HepG2 (cell line): ENCODE measurements around the gene LMX1B. TPM values are rescaled to one million over a fixed set of nuclear protein-coding genes. Genes with fewer than 3 reads are reported as not detected.

Experiments used
- ATAC-seq: fragments of 200-7000 bp; cut with Tn5 transposase; 3 replicates; pipeline ENCODE4 v1.9.1; 2020; ENCODE audit warnings: mild to moderate bottlenecking, moderate library complexity
- Bru-seq: library from RNA; stranded (reverse); fragments of 400-500 nt; gene quantifications from one replicate; lab custom pipeline; 2021; lab: Mats Ljungman, UMichigan
- BruChase-seq, 2 experiments: library from RNA; stranded (reverse); fragments of 400-500 nt; gene quantifications; one replicate each; lab custom pipeline; 2021; lab: Mats Ljungman, UMichigan
- BruUV-seq: library from RNA; stranded (reverse); fragments of 400-500 nt; replicated peaks from 2 replicates; lab custom pipeline; 2021; lab: Mats Ljungman, UMichigan
- CTCF ChIA-PET: fragments of 300-600 bp; formaldehyde crosslinking; extraction: SDS; loops from one replicate; lab custom pipeline; 2021; ENCODE audit warnings: low total read pairs, inconsistent platforms, low intra/inter-chr PET ratio; lab: Yijun Ruan, JAX
- POLR2A ChIA-PET: fragments of 350-600 bp; sonication (Branson Sonifier 250); formaldehyde crosslinking; loops from one replicate; lab custom pipeline; 2020; ENCODE audit warnings: antibody characterized with exemption, inconsistent platforms; lab: Yijun Ruan, JAX
- DNase-seq: peaks from one replicate; pipeline ENCODE4 v3.0.0-alpha.2; 2015; ENCODE audit warnings: low spot score
- FAIRE-seq: peaks from 3 replicates; lab custom pipeline; 2011; peaks lifted over from hg19 to GRCh38; lab: Jason Lieb, UNC
- H2AFZ ChIP-seq: one replicate; pipeline ENCODE4 v1.6.1; 2011; ENCODE audit warnings: low read length, inconsistent platforms
- H3K27ac ChIP-seq: fragments of 300-600 bp; 3 replicates; pipeline ENCODE4 v1.8.0; 2011; ENCODE audit warnings: mixed run types, mild to moderate bottlenecking, mixed read lengths, low read length, inconsistent platforms; ENCODE audit not compliant: insufficient read depth; ENCODE audit errors: extremely low read length
- H3K27me3 ChIP-seq, 2 experiments: fragments of 200-600 bp in 1 of 2; 2 replicates in 1 of 2; 3 replicates in 1 of 2; pipeline versions ENCODE4 v1.6.0 to v1.8.0; 2011; ENCODE audit warnings: low read length in 2 of 2, mild to moderate bottlenecking in 2 of 2, moderate library complexity in 2 of 2, inconsistent platforms in 1 of 2; ENCODE audit not compliant: insufficient read depth in 2 of 2, control insufficient read depth in 1 of 2
- H3K36me3 ChIP-seq, 2 experiments: fragments of 200-600 bp in 1 of 2; replicated peaks in 1 of 2; 2 replicates in 1 of 2; 3 replicates in 1 of 2; pipeline versions ENCODE4 v1.5.1 to v1.8.0; 2011; ENCODE audit warnings: low read length in 2 of 2, inconsistent platforms in 1 of 2; ENCODE audit not compliant: insufficient read depth in 2 of 2, control insufficient read depth in 1 of 2
- H3K4me1 ChIP-seq: 2 replicates; pipeline ENCODE4 v1.5.1; 2012; ENCODE audit warnings: low read length, inconsistent platforms; ENCODE audit not compliant: insufficient read depth
- H3K4me2 ChIP-seq: 2 replicates; pipeline ENCODE4 v1.6.0; 2011; ENCODE audit warnings: low read depth, low read length, inconsistent platforms
- H3K4me3 ChIP-seq, 3 experiments: fragments of 200-600 bp in 1 of 3; sonication (generic), shearing (Covaris generic) in 1 of 3; replicated peaks in 1 of 3; 2 replicates each; pipeline ENCODE4 v1.5.1; 2011 to 2016; ENCODE audit warnings: low read length in 3 of 3, inconsistent platforms in 2 of 3, low read depth in 2 of 3, mild to moderate bottlenecking in 2 of 3, control low read depth in 1 of 3, mixed read lengths in 1 of 3; ENCODE audit not compliant: insufficient read depth in 1 of 3
- H3K79me2 ChIP-seq: one replicate; pipeline ENCODE4 v1.6.1; 2011; ENCODE audit warnings: low read length, inconsistent platforms; ENCODE audit not compliant: insufficient read depth
- H3K9ac ChIP-seq: 2 replicates; pipeline ENCODE4 v1.6.0; 2011; ENCODE audit warnings: mild to moderate bottlenecking, low read depth, low read length, inconsistent platforms; ENCODE audit not compliant: insufficient read depth
- H3K9me3 ChIP-seq: 2 replicates; pipeline ENCODE4 v1.5.1; 2012; ENCODE audit warnings: mild to moderate bottlenecking, low read length
- H4K20me1 ChIP-seq: 2 replicates; pipeline ENCODE4 v1.6.0; 2011; ENCODE audit warnings: inconsistent platforms, mild to moderate bottlenecking, low read length, moderate library complexity; ENCODE audit not compliant: insufficient read depth
- CHD2 ChIP-seq: IDR thresholded peaks from 2 replicates; pipeline ENCODE4 v1.6.1; 2011; ENCODE audit warnings: low read depth, low read length, improper control_type of control experiment
- ETV5 ChIP-seq: IDR thresholded peaks from 2 replicates; pipeline ENCODE4 v1.6.1; 2018; ENCODE audit warnings: missing biosample characterization, missing genetic modification reagents, inconsistent platforms, borderline replicate concordance
- GABPA ChIP-seq, 2 experiments: IDR thresholded peaks; 2 replicates each; pipeline ENCODE4 v1.6.1; 2011 to 2016; ENCODE audit warnings: low read depth in 2 of 2, low read length in 1 of 2, missing biosample characterization in 1 of 2, missing genetic modification characterization in 1 of 2
- GABPB1 ChIP-seq: IDR thresholded peaks from 2 replicates; pipeline ENCODE4 v1.6.1; 2016; ENCODE audit warnings: mild to moderate bottlenecking, missing genetic modification reagents, moderate library complexity, missing compliant biosample characterization
- GTF3A ChIP-seq: sonication (generic); formaldehyde crosslinking; conservative IDR thresholded peaks from 2 replicates; pipeline ENCODE4 v1.4.0; 2020; ENCODE audit warnings: mild to moderate bottlenecking, missing genetic modification reagents
- NKX3-1 ChIP-seq: sonication (generic); formaldehyde crosslinking; IDR thresholded peaks from 2 replicates; pipeline ENCODE4 v1.5.0; 2020; ENCODE audit warnings: missing genetic modification reagents
- PCBP1 ChIP-seq: fragments of 200-400 bp; formaldehyde crosslinking; IDR thresholded peaks from 2 replicates; pipeline ENCODE4 v1.6.1; 2017; ENCODE audit warnings: mild to moderate bottlenecking, low read depth, low read length, borderline replicate concordance
- RFX5 ChIP-seq: IDR thresholded peaks from 2 replicates; pipeline ENCODE4 v1.6.1; 2011; ENCODE audit warnings: low read depth, low read length, improper control_type of control experiment
- STAT5B ChIP-seq: sonication (generic); formaldehyde crosslinking; IDR thresholded peaks from 2 replicates; pipeline ENCODE4 v1.4.0; 2020; ENCODE audit warnings: missing genetic modification reagents
- ZNF484 ChIP-seq: sonication (generic); formaldehyde crosslinking; IDR thresholded peaks from 2 replicates; pipeline ENCODE4 v1.5.1; 2020; ENCODE audit warnings: mild to moderate bottlenecking, low read depth, missing genetic modification reagents, borderline replicate concordance
- ZNF576 ChIP-seq: sonication (generic); formaldehyde crosslinking; IDR thresholded peaks from 2 replicates; pipeline ENCODE4 v1.4.0; 2020; ENCODE audit warnings: mild to moderate bottlenecking, missing genetic modification reagents
- ZNF777 ChIP-seq: sonication (generic); formaldehyde crosslinking; IDR thresholded peaks from 2 replicates; pipeline ENCODE4 v1.4.0; 2020; ENCODE audit warnings: missing genetic modification reagents
- WGBS: methylation state at CpG from one replicate; pipeline ENCODE4 v1.1.6; 2017; ENCODE audit warnings: low lambda C conversion rate; 5-methylcytosine and 5-hydroxymethylcytosine counted together
- in situ Hi-C: cut with HindIII; loops from 2 replicates; pipeline ENCODE4 v1.10.0; 2017; ENCODE audit warnings: low pct_unique_long_range_greater_than_20kb; ENCODE audit not compliant: extremely low pct_ligation_motif_present
- intact Hi-C: fragments of 100-400 bp; cut with micrococcal nuclease; formaldehyde crosslinking; loops from one replicate; pipeline ENCODE4 v1.10.0; 2022; ENCODE audit not compliant: unreplicated experiment
- long read RNA-seq, 2 experiments: library from RNA in 1 of 2; library from polyadenylated mRNA in 1 of 2; stranded (forward) in 1 of 2; unstranded in 1 of 2; transcript quantifications; one replicate each; pipeline ENCODE4 v2.0.0, GENCODE V29; 2019 to 2022
- polyA minus RNA-seq, 3 experiments: library from RNA; depleted of rRNA, polyadenylated mRNA; stranded (reverse); fragments of >200 nt; gene quantifications; 2 replicates each; pipeline ENCODE4 v1.2.3, GENCODE V29; 2011; ENCODE audit warnings: low replicate concordance in 1 of 3
- polyA plus RNA-seq, 8 experiments: library from polyadenylated mRNA; depleted of rRNA in 3 of 8; stranded (reverse) in 7 of 8; unstranded in 1 of 8; fragments of >200 nt; fragmentation: Illumina TruSeq in 4 of 8; extraction: Trizol in 4 of 8; gene quantifications; 2 replicates each; pipeline versions ENCODE4 v1.2.1 to v1.2.3, GENCODE V29; 2011 to 2016; ENCODE audit warnings: low read depth in 4 of 8, missing spikeins in 1 of 8, mixed read lengths in 1 of 8; ENCODE audit not compliant: insufficient read depth in 1 of 8
- total RNA-seq, 5 experiments: library from RNA; depleted of rRNA; stranded (reverse); fragments of >200 nt; fragmentation: Illumina TruSeq; extraction: Trizol; gene quantifications; 2 replicates each; pipeline ENCODE4 v1.2.3, GENCODE V29; 2016; ENCODE audit warnings: low read depth in 1 of 5
- TF ChIP-seq, protein P1 (sequence below), 2 experiments: IDR thresholded peaks; 2 replicates each; pipeline ENCODE4 v1.6.1; 2011 to 2012; ENCODE audit warnings: low read length in 2 of 2, borderline replicate concordance in 1 of 2, low read depth in 1 of 2, mild to moderate bottlenecking in 1 of 2, moderate library complexity in 1 of 2
- TF ChIP-seq, protein P2 (sequence below): sonication (generic); formaldehyde crosslinking; IDR thresholded peaks from 2 replicates; pipeline ENCODE4 v1.8.0; 2023; ENCODE audit warnings: mild to moderate bottlenecking, missing genetic modification reagents

The LMX1B gene
- total RNA-seq (2016; rRNA removed; fragmentation: Illumina TruSeq; extraction: Trizol) (not detected in 2 replicates), polyA plus RNA-seq (2011; rRNA removed) (not detected in 2 replicates), polyA minus RNA-seq (2011; rRNA and poly(A)+ RNA removed; ENCODE audit: low replicate concordance) (0.06 TPM in 1 of 2 replicates, not detected in the other), Bru-seq, nascent RNA (percentile 11 among the genes with signal in this experiment), BruChase-seq, experiment 1, labeled RNA remaining after a 6-hour chase (percentile 14 among the genes with signal in this experiment), BruChase-seq, experiment 2, labeled RNA remaining after a 2-hour chase (percentile 10 among the genes with signal in this experiment)
- not detected in 2 replicates for total RNA-seq (2016; cell fraction: cytosol; rRNA removed; fragmentation: Illumina TruSeq; extraction: Trizol; ENCODE audit: low read depth)
- total RNA-seq (2016; cell fraction: insoluble cytoplasmic fraction; rRNA removed; fragmentation: Illumina TruSeq; extraction: Trizol): not detected in 2 replicates
- not detected in 2 replicates for total RNA-seq (2016; cell fraction: membrane; rRNA removed; fragmentation: Illumina TruSeq; extraction: Trizol)
- not detected in 2 replicates for total RNA-seq (2016; cell fraction: nucleus; rRNA removed; fragmentation: Illumina TruSeq; extraction: Trizol)
- 0.04 TPM in 1 of 2 replicates, not detected in the other for polyA plus RNA-seq (2011; cell fraction: cytosol; rRNA removed)
- polyA plus RNA-seq (2011; cell fraction: nucleus; rRNA removed): 0.03 TPM in 1 of 2 replicates, not detected in the other
- polyA plus RNA-seq (2012): not detected in 2 replicates
- not detected in 2 replicates for polyA plus RNA-seq (2016; cell fraction: cytosol; fragmentation: Illumina TruSeq; extraction: Trizol; ENCODE audit: low read depth)
- polyA plus RNA-seq (2016; cell fraction: insoluble cytoplasmic fraction; fragmentation: Illumina TruSeq; extraction: Trizol; ENCODE audit: low read depth): 0.03 TPM in 1 of 2 replicates, not detected in the other
- polyA plus RNA-seq (2016; cell fraction: membrane; fragmentation: Illumina TruSeq; extraction: Trizol; ENCODE audit: low read depth): 0.16 TPM in 1 of 2 replicates, not detected in the other
- not detected in 2 replicates for polyA plus RNA-seq (2016; cell fraction: nucleus; fragmentation: Illumina TruSeq; extraction: Trizol; ENCODE audit: insufficient read depth, low read depth)
- not detected in 2 replicates for polyA minus RNA-seq (2011; cell fraction: cytosol; rRNA and poly(A)+ RNA removed)
- polyA minus RNA-seq (2011; cell fraction: nucleus; rRNA and poly(A)+ RNA removed): not detected in 2 replicates
- long read RNA-seq, experiment 1: 0 reads
- long read RNA-seq, experiment 2, full-length matches to known transcripts: 2 of 3 reads
- long read RNA-seq, experiment 2, partial matches to known transcripts: 0 of 3 reads
- long read RNA-seq, experiment 2, other reads (novel, unspliced or antisense): 1 of 3 reads

DNA sequence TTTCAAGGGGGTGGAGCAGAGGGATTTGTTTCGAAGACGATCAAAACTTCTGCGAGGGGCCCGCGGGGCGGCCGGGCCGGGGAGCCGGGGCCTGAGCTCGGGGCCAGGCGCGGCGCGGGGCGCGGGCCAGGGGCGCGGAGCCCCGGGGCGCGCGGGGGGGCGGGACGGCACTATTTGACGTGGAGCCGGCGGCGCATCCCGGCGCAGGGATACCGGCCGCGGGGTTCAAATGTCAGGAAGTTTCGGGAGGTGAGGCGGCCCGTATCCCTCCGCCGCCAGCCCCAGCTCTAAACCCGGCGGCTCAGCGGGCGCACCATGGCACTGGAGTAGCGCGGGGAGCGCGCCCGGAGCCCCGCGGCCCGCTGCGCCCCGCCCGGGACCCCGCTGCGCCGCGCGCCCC lies at the start of gene LMX1B:
Gene LMX1B, plus strand, starts transcription at position 278 of the 400 bp plus-strand sequence. CDS start 522 bp downstream, outside the sequence.
- ATAC-seq (no peak), FAIRE-seq (no peak), DNase-seq (no peak)
- H3K79me2 ChIP-seq: no peaks in the 10 kb centered on the region
- in situ Hi-C loops: loop anchor here (5.0 kb wide), 2 partner anchors 79 to 169 kb away; no protein-coding TSS in a partner anchor
- no TSS peak for BruUV-seq
- intact Hi-C loops: loop anchor here (5.0 kb wide), 2 partner anchors 49 to 169 kb away; no protein-coding TSS in a partner anchor
- H2AFZ ChIP-seq: no peak within 1 kb of the TSS
- no peaks in the 10 kb centered on the region for H3K9me3 ChIP-seq
- H3K9ac ChIP-seq: no peak within 1 kb of the TSS
- peaks cover 5% of the 10 kb centered on the region; the same call in 1 of the 2 replicates for H4K20me1 ChIP-seq
- peak within 1 kb of the TSS; percentile 51 for H3K4me2 ChIP-seq
- CTCF ChIA-PET: no interaction called here
- whole genome bisulfite sequencing: 27% methylated on average over 9 of the region's 58 CpGs
- peaks cover 39 to 89% of the 10 kb centered on the region in 2 experiments for H3K27me3 ChIP-seq
- no peak within 1 kb of the TSS for H3K27ac ChIP-seq
- H3K36me3 ChIP-seq: no peaks in the 10 kb centered on the region
- POLR2A ChIA-PET: no interaction called here
- H3K4me1 ChIP-seq: peaks cover 51% of the 10 kb centered on the region
- peak within 1 kb of the TSS in 1 of 3 experiments; percentile 52; a peak in 4 of 6 replicates for H3K4me3 ChIP-seq
- TF ChIP-seq NKX3-1: no peak
- TF ChIP-seq GABPB1 (CRISPR knock-in tag): 0 out of 2 replicates have a peak, but pooled peaks have one; percentile 33
- peak; percentile 70 for TF ChIP-seq CHD2
- TF ChIP-seq GTF3A: no peak
- no peak for TF ChIP-seq RFX5
- TF ChIP-seq ETV5 (CRISPR knock-in tag): 0 out of 2 replicates have a peak, but pooled peaks have one; percentile 33
- no peak for TF ChIP-seq ZNF576 (CRISPR knock-in tag)
- 0 out of 2 replicates have a peak, but pooled peaks have one; percentile 77 for TF ChIP-seq PCBP1
- no peak for TF ChIP-seq STAT5B (CRISPR knock-in tag)
- TF ChIP-seq, protein P1, sequence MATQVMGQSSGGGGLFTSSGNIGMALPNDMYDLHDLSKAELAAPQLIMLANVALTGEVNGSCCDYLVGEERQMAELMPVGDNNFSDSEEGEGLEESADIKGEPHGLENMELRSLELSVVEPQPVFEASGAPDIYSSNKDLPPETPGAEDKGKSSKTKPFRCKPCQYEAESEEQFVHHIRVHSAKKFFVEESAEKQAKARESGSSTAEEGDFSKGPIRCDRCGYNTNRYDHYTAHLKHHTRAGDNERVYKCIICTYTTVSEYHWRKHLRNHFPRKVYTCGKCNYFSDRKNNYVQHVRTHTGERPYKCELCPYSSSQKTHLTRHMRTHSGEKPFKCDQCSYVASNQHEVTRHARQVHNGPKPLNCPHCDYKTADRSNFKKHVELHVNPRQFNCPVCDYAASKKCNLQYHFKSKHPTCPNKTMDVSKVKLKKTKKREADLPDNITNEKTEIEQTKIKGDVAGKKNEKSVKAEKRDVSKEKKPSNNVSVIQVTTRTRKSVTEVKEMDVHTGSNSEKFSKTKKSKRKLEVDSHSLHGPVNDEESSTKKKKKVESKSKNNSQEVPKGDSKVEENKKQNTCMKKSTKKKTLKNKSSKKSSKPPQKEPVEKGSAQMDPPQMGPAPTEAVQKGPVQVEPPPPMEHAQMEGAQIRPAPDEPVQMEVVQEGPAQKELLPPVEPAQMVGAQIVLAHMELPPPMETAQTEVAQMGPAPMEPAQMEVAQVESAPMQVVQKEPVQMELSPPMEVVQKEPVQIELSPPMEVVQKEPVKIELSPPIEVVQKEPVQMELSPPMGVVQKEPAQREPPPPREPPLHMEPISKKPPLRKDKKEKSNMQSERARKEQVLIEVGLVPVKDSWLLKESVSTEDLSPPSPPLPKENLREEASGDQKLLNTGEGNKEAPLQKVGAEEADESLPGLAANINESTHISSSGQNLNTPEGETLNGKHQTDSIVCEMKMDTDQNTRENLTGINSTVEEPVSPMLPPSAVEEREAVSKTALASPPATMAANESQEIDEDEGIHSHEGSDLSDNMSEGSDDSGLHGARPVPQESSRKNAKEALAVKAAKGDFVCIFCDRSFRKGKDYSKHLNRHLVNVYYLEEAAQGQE (IDR thresholded peaks at IDR 0.05; ENCODE audit: borderline replicate concordance in 1 of 2, low read depth in 1 of 2, low read length in 2 of 2): no peak
- TF ChIP-seq GABPA (IDR thresholded peaks at IDR 0.05; ENCODE audit: low read depth, low read length): no peak
- no peak for TF ChIP-seq GABPA (CRISPR knock-in tag; IDR thresholded peaks at IDR 0.05; ENCODE audit: low read depth)
- no peak for TF ChIP-seq ZNF484 (CRISPR knock-in tag)
- peak; percentile 24; the same call in 1 of the 2 replicates for TF ChIP-seq ZNF777 (CRISPR knock-in tag)
- TF ChIP-seq, protein P2, sequence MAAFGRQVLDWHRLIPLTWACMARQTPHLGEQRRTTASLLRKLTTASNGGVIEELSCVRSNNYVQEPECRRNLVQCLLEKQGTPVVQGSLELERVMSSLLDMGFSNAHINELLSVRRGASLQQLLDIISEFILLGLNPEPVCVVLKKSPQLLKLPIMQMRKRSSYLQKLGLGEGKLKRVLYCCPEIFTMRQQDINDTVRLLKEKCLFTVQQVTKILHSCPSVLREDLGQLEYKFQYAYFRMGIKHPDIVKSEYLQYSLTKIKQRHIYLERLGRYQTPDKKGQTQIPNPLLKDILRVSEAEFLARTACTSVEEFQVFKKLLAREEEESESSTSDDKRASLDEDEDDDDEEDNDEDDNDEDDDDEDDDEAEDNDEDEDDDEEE: no peak
